GM19099 (cell line): Measurements from ENCODE around the gene PRSS1.

Source experiments
- POLR2A ChIP-seq: IDR thresholded peaks from 3 replicates; pipeline ENCODE4 v1.6.1; 2011; ENCODE audit warnings: low read depth; ENCODE audit not compliant: insufficient read length; ENCODE audit errors: extremely low read depth

Gene PRSS1

GRCh38 chr7:142788303-142789289 is 39.3 kb downstream of the PRSS1 start:
- no peak for TF ChIP-seq POLR2A

- no peak for TF ChIP-seq POLR2A
Observed at GRCh38 chr7:142789441-142789840, 40.2 kb downstream of the PRSS1 start.

- TF ChIP-seq POLR2A = no peak
Observed at GRCh38 chr7:142790056-142790455, 40.8 kb downstream of the PRSS1 start.

GRCh38 chr7:142790555-142790954 is 41.3 kb downstream of the PRSS1 start:
- TF ChIP-seq POLR2A = no peak

GRCh38 chr7:142791502-142791901 is 42.2 kb downstream of the PRSS1 start:
- TF ChIP-seq POLR2A = no peak

- no peak for TF ChIP-seq POLR2A
Observed at GRCh38 chr7:142792129-142792528, 42.9 kb downstream of the PRSS1 start.

GRCh38 chr7:142792593-142792992 is 43.3 kb downstream of the PRSS1 start:
- TF ChIP-seq POLR2A = no peak

- TF ChIP-seq POLR2A = no peak
Observed at GRCh38 chr7:142793156-142793555, 43.9 kb downstream of the PRSS1 start.

- TF ChIP-seq POLR2A = no peak
Observed at GRCh38 chr7:142795339-142795863, 46.1 kb downstream of the PRSS1 start.

GRCh38 chr7:142796001-142796500 is 46.8 kb downstream of the PRSS1 start:
- TF ChIP-seq POLR2A = no peak

- no peak for TF ChIP-seq POLR2A
Observed at GRCh38 chr7:142796501-142797390, 47.5 kb downstream of the PRSS1 start.

- no peak for TF ChIP-seq POLR2A
Observed at GRCh38 chr7:142797391-142798377, 48.4 kb downstream of the PRSS1 start.

GRCh38 chr7:142798451-142799436 is 49.5 kb downstream of the PRSS1 start:
- TF ChIP-seq POLR2A = no peak
